HG03108 (cell line): ENCODE measurements around the gene TMCC2.
A peak's percentile ranks its signal among the peaks of the same experiment; 100 is the strongest.
"Not testable (repeated sequence)": the region's sequence is repeated elsewhere in the genome, so short reads cannot be mapped to it uniquely, and the experiment has no call there.

Experiments used
- ATAC-seq: cut with Tn5 transposase; IDR thresholded peaks from one replicate; pipeline ENCODE4 v1.9.1; 2021; ENCODE audit warnings: moderate library complexity; ENCODE audit not compliant: unreplicated experiment

Gene TMCC2

DNA sequence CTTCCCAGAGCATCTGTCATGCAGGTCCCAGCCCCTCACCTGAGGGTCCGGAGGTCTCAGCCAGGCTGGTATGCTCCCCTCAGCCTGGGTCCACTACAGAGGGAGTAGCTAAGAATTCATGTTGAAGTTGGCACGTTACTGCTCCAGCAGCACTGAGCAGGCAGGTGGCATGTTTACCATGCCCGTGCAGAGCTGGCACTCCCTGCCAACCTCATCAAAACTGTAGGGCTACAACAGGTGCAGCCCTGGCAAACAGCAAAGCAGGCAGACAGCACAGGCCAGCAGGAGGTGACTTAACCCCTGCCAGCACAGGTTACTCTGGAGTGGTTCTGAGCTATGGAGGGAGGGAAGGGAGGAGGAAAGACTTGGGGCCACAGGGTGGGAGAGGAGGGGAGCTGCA lies 47.4 kb downstream of the TMCC2 start:
- ATAC-seq: no peak

DNA sequence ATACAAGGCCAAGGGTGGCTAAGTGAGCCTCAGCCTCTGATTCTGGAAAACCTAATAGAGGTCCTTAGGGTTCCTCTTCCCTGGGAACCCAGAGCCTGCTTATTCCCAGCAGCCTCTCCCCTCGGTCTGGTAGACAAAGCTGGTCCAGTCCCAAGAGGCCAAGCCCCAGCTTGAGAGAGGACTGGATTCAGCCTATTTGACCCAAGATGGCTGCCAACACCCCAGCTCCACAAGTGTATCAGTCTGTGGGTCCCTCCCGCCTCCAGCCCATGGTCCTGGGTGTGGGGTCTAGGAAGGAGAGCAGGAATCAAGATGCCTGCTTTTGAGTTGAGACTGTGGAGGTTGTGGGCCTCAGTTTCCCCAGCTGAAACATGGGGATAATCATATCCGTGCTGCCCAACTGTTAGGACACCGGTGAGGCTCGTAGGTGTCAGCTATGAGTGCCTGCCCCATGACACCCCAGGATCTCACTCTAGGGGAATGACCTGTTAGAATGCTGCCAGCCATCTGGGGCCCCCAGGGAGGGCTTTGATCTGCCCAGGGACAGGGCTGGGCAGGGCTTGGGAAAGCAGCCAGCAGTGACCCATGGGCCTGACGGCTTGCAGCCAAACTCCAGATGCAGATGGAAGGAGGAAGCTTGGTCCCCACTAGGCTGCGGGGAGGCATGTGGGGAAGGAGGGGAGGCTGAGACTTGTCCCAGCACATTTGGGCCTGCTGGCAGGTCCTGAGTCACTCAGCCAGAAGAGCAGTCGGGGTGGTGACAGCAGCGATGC lies 48.4 kb downstream of the TMCC2 start:
- no peak for ATAC-seq

DNA sequence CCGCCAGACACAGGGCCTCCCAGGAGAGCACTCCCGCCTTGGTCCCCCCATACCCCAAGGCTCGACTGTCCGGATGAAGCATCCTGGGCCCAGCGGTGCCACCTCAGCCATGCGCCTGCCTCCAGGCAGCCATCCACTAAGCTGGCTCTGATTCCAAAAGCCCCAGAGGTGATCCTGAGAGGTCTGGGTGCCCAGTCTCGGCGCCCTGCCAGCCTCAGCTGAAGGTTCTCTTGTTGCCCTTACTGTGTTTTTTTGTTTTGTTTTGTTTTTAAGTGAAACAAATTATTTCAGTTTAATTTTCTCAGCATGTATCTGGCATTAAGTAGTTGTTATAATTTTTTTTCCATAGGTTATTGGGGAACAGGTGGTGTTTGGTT lies 48.9 kb downstream of the TMCC2 start:
- ATAC-seq: no peak

DNA sequence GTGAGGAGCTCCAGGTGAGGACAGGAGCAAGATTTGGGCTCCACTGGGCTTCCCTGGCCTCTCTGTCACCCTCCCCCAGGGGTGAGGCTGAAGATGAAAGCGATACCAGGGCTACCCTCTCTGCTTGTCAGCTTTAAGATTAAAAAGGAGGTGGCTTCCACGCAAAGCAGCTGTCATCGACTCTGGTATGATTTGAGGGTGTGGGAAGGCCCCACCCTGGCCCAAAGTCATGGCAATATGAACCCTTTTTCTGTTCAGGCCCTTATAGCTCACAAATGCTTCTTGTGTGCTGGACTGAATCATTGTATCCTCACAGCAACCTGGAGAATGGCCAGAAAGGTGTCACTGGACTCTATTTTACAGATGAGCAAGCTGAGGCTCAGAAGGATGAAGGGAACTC lies 52.2 kb downstream of the TMCC2 start:
- no peak for ATAC-seq

DNA sequence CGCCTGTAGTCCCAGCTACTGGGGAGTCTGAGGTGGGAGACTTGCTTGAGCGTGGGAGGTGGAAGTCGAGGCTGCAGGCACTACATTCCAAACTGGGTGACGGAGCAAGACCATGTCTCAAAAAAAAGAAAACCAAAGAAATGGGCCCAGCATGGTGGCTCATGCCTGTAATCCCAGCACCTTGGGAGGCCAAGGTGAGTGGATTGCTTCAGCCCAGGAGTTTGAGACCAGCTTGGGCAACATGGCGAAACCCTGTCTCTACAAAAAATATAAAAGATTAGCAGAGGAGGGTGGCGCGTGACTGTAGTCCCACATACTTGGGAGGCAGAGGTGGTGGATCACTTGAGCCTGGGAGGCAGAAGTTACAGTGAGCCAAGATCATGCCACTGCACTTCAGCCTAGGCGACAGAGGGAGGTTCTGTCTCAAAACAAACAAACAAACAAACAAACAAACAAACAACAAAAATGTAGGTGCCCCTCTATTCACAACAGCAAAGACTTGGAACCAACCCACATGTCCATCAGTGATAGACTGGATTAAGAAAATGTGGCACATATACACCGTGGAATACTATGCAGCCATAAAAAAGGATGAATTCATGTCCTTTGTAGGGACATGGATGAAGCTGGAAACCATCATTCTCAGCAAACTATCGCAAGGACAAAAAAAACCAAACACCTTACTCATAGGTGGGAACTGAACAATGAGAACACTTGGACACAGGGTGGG lies 53.1 kb downstream of the TMCC2 start:
- not testable (repeated sequence) for ATAC-seq

DNA sequence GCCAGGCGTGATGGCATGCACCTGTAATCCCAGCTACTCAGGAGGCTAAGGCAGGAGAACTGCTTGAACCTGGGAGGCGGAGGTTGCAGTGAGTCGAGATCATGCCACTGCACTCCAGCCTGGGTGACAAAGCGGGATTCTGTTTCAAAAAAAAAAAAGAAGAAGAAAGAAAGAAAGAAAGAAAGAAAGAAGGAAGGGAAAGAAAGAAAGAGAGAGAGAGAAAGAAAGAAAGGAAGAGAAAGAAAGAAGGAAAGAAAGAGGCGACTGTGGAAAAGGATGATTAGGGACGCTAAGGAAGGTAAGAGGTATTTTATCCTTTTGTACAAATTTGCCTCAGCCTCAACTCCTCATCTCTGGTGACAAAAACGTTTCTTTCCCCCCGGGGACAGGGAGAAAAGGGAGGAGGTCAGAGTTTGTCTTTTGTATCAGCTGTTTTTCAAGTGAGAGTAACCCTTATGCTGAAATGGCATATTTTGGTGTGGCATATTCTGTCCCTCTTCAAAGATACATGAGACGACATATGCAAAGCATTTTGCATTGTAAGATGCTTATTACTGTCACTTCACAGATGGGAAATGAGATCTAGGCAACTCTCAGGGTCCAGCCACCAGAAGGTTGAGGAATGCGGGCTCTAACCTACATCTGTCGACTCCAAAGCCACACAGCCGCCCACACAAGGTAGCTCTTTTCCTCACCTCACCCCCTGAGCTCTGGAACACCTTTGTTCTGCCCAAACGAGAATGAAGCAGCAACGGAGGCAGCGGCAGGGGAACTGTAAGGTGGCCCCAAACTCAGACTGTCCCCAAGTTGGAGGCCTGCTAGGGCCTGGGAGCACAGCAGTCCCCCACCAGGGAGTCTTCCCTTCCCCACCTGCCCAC lies 55.8 kb downstream of the TMCC2 start:
- ATAC-seq: no peak

DNA sequence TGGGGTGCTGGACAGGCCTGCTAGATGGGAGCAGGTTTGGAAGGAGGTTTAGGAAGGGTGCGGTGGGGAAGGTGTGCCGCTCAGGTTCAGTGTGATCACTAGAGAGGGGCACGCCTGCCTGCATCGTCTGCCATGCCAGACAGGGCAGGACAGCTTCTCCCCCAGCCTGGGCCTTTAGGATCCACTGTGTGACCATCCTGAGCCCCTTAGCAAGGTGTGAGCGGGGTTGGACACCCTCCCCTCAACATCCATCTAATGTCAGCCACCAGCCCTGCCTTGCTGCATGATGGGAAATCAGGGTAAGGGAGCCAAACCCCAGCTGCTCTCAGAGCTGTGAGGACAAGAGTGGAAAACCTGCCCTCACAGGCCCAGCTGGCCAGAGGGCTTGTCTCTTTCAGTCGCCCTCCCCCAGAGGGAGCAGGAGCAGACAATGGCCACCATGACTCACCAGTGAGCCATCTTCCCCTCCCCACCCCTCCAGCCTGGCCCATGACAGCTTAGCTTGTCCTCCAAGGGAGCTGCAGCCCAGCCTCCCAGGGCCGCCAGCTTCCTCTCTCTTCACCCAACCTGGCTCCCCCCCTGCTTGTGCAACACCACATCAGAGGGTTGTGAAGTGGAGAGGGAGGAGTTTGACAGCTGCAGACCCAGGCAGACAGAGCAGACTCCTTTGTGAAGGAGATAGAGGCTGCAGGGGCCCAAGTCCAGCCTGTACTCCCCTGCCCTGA lies 56.8 kb downstream of the TMCC2 start:
- ATAC-seq: no peak

DNA sequence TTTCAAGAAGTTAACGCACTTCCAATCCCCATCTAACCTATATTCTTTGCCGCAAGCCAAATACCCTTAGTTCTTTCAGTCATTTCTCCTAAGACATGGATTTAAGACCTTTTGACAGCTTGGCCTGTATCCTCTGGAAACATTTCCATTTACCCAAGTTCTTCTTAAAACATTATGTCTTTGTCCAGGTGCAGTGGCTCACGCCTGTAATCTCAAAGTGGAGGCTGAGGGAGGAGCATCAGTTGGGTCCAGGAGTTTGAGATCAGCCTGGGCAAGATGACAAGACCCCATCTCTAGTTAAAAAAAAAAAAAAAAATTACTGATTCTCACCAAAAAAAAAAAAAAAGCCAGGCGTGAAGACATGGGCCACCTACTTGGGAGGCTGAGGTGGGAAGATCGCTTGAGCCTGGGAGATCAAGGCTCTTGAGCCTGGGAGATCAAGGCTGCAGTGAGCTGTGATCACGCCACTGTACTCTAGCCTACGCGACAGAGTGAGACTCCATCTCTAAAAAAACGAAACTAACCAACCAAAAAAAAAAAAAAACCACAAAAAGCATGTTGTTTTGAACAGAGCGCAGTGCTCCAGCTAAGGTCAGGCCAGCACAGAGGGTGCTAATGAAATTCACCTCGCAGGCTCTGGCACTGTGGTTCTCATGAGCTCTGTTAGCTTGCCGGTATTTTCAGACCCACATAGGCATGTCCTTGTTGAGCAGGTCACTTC lies 57.8 kb downstream of the TMCC2 start:
- ATAC-seq: peak; percentile 23

DNA sequence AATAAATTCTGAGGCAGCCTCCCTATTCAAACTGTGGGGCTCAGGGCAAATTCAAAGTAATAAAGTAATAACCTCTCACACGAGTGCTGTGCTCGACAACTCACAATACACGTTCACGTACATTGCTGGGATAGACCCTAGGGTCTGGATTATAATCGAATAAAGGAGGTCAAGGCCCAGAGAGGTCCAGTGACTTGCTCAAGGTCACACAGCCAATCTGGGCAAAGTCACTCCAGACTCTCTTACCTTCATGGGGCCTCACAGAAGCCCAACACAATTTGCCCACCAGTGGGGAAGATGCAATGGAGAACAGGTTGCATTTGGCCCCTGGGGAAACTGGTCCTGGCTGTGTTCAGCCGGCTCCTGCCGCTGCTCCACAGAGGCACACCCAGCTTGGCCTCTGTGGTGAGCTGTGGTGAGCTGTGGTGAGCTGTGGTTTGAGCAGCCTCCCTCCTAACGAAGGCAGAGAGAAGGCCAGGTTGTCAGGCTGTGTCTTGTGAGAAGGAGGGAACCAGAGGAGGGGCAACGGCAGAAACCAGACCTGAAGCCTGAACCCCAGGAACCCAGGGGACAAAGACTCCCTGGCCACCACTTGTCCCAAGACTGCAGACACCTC lies 58.7 kb downstream of the TMCC2 start:
- no peak for ATAC-seq

DNA sequence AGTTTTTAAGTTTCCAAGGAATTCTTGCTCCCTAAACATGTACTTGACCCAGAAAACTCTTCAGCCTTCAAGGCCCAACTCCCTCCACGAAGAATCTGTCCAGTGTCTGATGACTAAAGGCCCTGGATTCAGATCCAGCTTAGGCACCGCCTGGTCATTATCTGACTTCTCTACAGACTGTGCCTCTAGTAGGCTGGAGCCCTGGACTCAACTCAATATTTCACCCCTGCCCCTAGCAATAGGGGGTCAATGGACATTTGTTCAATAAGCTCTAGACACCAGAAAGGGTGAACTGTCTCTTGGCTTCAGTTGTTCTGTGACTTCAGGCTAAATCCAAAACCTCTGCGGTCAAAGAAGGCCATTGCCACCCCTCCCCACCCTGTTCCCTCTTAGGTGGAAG lies 59.3 kb downstream of the TMCC2 start:
- ATAC-seq: no peak

DNA sequence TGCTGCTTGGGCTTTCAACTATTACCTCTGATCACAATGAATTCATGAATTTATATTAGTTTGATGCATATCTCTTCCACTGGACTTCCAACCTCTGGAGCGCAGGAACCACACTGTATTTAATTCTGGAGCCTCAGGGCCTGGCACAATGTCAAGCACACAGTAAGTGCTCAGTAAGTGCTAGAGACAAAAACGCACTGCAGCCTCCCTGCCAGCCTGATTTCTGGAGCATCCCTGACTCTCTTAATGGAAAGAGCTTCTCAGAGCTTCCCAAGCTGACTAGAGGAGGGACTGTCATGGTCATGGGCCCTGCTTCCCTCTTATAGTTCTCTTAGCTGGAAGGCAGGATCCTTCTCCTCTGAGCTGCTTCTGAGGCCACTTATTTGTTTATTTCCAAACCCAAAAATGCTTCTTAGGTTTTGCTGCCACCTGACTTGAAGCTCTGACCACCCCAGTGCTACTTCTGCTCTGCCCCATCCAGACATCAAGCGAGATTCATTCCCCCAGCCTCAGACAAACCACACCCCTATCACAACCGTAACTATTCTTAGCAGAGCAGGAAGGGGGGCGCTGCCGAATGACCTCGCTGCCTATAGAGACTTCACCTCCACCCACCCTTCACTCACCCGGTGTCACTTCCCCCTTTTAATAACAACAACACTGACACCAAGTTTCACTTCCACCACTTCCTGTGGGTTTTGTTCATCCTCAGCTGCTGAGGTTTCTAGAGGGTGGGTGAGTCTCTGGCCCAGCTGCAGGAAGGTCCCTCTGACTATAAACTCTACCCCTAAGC lies 60.2 kb downstream of the TMCC2 start:
- peak; percentile 76 for ATAC-seq

DNA sequence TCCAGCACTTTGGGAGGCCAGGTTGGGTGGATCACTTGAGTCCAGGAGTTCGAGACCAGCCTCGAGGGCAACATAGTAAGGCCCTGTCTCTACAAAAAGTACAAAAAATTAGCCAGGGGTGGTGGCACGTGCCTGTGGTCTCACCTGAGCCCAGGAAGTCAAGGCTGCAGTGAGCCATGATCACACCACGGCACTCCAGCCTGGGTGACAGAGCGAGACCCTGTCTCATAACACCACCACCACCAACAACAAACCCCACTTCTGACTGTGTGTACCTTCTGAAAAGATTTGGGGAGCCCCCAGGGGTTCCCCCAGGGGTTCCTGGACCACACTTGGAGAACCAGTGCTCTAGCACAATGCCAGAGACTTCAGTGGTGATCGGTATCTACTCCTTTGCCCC lies 63.9 kb downstream of the TMCC2 start:
- ATAC-seq: no peak

DNA sequence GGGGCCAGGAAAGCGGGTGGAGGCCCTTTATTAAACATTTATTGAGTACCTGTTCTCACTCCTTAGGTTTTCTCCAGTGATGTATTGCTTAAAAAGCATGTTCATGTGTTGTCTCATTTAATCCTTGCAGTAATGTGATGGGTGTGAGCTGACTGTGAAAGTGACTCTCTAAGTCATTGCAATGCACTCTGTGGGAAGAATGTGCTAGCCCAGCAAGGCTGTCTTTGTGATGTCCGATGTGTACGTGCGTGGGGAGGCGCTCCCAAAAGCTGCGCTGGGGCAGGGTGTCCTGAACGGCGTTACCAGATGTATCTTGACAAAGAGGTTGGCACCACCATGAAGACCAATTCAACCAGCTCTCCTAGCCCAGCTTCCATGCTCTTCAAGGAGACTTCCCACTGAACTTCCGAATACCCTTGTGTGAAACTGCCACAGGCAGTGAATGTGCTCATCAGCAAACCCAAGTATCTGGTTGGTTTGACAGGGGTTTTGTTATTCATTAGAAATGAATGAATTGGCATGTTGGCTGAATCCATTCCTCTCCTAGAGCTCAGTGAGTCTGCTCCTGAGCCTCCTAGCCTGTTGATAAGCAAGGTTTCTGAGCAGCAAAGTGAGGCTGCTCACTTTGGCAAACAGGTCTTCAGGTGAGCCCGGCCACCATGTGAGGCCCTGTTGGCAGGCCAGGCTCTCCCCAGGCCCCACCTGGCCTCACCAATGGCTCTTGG lies 65.8 kb downstream of the TMCC2 start:
- ATAC-seq: no peak

DNA sequence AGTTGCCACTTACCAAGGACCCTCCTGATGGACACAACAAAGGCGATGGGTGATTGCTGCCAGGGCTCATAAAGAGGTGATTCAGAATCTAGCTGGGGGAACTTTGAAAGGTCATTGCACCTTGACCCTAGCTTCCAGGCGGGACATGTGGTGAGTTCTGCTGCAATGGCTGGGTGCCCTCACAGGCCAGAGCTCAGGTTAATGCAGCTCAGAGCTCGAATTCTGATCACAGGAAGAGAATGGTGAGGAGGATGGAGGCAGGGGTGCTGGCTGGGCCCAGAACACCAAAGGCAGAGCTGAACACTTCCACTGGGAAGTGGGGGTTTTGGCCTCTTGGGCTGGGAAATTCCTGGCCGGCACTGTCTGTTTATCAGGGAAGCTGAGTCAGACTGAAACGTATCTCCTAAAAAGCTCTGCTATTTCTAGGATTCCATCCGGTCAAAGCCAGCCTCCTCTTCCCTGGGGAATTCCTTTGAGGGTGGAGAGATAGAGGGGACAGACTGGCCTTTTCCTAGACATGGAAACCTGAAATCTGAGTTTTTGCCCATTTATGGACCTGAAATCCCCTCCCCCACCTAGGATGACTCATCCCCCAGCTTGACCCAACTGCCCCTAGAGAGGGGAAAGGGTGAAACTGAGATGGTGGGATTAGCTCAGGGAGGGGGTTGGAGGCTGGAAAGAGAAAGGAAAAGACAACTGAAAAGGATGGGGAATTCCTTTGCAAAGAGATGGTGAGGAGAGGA lies 66.6 kb downstream of the TMCC2 start:
- ATAC-seq: no peak

DNA sequence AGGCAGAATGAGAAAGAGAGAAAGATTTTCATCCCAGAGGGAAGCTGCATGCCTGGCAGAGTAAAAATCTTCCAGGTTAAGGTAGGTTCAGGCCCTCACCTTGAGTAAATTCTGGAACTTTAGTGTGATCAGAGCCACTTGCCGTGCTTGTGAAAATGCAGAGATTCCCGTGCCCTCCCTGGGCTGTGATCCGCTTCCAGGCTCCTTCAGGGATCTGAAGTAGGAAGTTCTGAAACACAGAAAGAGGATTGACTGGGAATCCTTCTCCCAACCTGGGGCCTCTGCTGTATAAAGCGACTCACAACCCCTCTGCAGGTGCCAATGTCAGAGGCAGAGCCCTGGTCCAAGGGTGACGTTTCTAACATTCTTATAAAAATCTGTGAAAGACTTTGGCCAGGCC lies 67.2 kb downstream of the TMCC2 start:
- ATAC-seq: no peak

DNA sequence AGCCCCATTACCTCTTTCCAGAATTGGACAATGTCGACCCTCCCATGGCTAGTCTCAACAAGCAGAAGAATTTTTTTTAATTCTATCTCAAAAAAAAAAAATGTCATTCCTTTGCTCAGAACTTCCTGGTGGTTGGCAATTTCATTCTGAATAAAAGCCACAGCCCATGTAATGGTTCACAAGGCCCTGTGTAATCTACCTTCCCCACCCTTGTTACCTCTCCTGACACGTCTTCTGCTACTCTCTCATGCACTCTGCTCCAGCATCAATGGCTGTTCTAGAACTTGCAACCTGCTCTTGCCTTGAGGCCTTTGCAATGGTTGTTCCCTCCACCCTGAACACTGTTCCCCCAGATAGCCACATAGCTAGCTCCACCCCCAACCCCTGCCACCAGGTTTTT lies 68.4 kb downstream of the TMCC2 start:
- ATAC-seq: no peak

DNA sequence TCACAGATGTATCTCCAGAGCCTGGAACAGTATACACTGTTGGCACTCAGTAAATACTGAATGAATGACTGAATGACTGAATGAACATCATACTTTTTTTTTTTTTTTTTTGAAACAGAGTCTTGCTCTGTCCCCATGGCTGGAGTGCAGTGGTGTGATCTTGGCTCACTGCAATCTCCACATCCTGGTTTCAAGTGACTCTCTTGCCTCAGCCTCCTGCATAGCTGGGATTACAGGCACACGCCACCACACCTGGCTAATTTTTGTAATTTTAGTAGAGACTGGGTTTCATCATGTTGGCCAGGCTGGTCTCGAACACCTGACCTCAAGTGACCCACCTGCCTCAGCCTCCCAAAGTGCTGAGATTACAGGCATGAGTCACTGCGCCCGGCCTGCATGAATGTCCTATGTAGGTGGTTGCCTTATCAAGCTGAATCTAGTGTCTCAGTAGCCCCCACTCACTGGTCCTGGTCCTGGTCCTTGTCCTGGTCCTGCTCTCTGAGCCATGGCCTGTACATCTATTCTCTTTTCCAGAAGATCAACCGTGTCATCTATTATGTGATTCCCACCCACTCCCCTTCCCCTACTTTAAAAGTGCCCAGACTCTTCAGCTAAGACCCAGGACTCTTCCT lies 69.9 kb downstream of the TMCC2 start:
- not testable (repeated sequence) for ATAC-seq
